Osteoblast (primary cell): ENCODE results near the gene OBP2B. TPM values are rescaled to one million over a fixed set of nuclear protein-coding genes. Genes with fewer than 3 reads are reported as not detected.
A peak's percentile ranks its signal among the peaks of the same experiment; 100 is the strongest.

Source experiments
- DNase-seq: peaks from one replicate; pipeline ENCODE4 v3.0.0; 2011; ENCODE audit warnings: low spot score, mixed read lengths; ENCODE audit not compliant: insufficient read length; ENCODE audit errors: missing footprints
- H2AFZ ChIP-seq: 2 replicates; pipeline ENCODE4 v1.6.0; 2011; ENCODE audit warnings: mild to moderate bottlenecking, low read length
- H3K27ac ChIP-seq: 2 replicates; pipeline ENCODE4 v1.5.1; 2011; ENCODE audit warnings: mild to moderate bottlenecking, low read depth, low read length, moderate library complexity
- H3K27me3 ChIP-seq: 2 replicates; pipeline ENCODE4 v1.6.0; 2012; ENCODE audit warnings: mild to moderate bottlenecking, control low read depth, inconsistent platforms, low read length, moderate library complexity; ENCODE audit not compliant: insufficient read depth
- H3K36me3 ChIP-seq: 2 replicates; pipeline ENCODE4 v1.5.1; 2011; ENCODE audit warnings: mild to moderate bottlenecking, low read length, control low read depth, moderate library complexity; ENCODE audit not compliant: insufficient read depth
- H3K4me1 ChIP-seq: 2 replicates; pipeline ENCODE4 v1.5.1; 2011; ENCODE audit warnings: mild to moderate bottlenecking, low read length, control low read depth, moderate library complexity; ENCODE audit not compliant: insufficient read depth
- H3K4me2 ChIP-seq: 2 replicates; pipeline ENCODE4 v1.6.0; 2011; ENCODE audit warnings: mild to moderate bottlenecking, low read length; ENCODE audit not compliant: insufficient read depth
- H3K4me3 ChIP-seq: fragments of 200-600 bp; sonication (generic); 3 replicates; pipeline ENCODE4 v1.5.1; 2012; ENCODE audit warnings: mild to moderate bottlenecking, low read length, inconsistent platforms; ENCODE audit not compliant: insufficient read depth
- H3K79me2 ChIP-seq: 2 replicates; pipeline ENCODE4 v1.6.0; 2012; ENCODE audit warnings: mild to moderate bottlenecking, low read length, control low read depth, inconsistent platforms; ENCODE audit not compliant: insufficient read depth
- H3K9me3 ChIP-seq: 2 replicates; pipeline ENCODE4 v1.5.1; 2011; ENCODE audit warnings: low read depth, low read length, control low read depth
- H4K20me1 ChIP-seq: 2 replicates; pipeline ENCODE4 v1.6.0; 2012; ENCODE audit warnings: mild to moderate bottlenecking, low read length, control low read depth; ENCODE audit not compliant: insufficient read depth
- CTCF ChIP-seq: IDR thresholded peaks from 2 replicates; pipeline ENCODE4 v1.5.1; 2011; ENCODE audit warnings: mild to moderate bottlenecking, low read depth, low read length, moderate library complexity; ENCODE audit errors: extremely low read depth
- total RNA-seq: library from RNA; depleted of rRNA; stranded (reverse); fragments of >200 nt; gene quantifications from 2 replicates; pipeline ENCODE4 v1.2.3, GENCODE V29; 2012

The OBP2B gene
- total RNA-seq, 1 donor = not detected

GRCh38 chr9:133188006-133188842 is 20.8 kb downstream of the OBP2B start:
- DNase-seq = peak; percentile 78
- Histone ChIP-seq H3K27me3 (peaks cover 19% of the 10 kb centered on the region), H2AFZ (no peak overlapping the region), H3K4me1 (no peaks in the 10 kb centered on the region), H3K36me3 (no peaks in the 10 kb centered on the region), H3K79me2 (no peaks in the 10 kb centered on the region), H4K20me1 (no peaks in the 10 kb centered on the region), H3K27ac (no peak overlapping the region), H3K4me3 (no peak overlapping the region), H3K4me2 (no peak overlapping the region), H3K9me3 (no peaks in the 10 kb centered on the region)
- peak; percentile 29 for TF ChIP-seq CTCF

- no peaks in the 10 kb centered on the region for H4K20me1 ChIP-seq
- no peak overlapping the region for H3K27ac ChIP-seq
- DNase-seq = peak; percentile 51
- no peaks in the 10 kb centered on the region for H3K9me3 ChIP-seq
- H3K4me3 ChIP-seq = no peak overlapping the region
- no peak overlapping the region for H3K4me2 ChIP-seq
- H2AFZ ChIP-seq = no peak overlapping the region
- H3K4me1 ChIP-seq = no peaks in the 10 kb centered on the region
- peaks cover 22% of the 10 kb centered on the region for H3K27me3 ChIP-seq
- no peaks in the 10 kb centered on the region for H3K79me2 ChIP-seq
- H3K36me3 ChIP-seq = no peaks in the 10 kb centered on the region
- TF ChIP-seq CTCF = no peak
These were observed 21.5 kb downstream of the OBP2B start for GRCh38 chr9:133187561-133188005.

GRCh38 chr9:133186736-133187135 is 22.3 kb downstream of the OBP2B start:
- Histone ChIP-seq H3K9me3 (no peaks in the 10 kb centered on the region), H3K4me3 (no peak overlapping the region), H3K27me3 (peaks cover 22% of the 10 kb centered on the region), H3K4me2 (no peak overlapping the region), H3K79me2 (no peaks in the 10 kb centered on the region), H2AFZ (no peak overlapping the region), H4K20me1 (no peaks in the 10 kb centered on the region), H3K36me3 (no peaks in the 10 kb centered on the region), H3K4me1 (no peaks in the 10 kb centered on the region), H3K27ac (no peak overlapping the region)
- no peak for TF ChIP-seq CTCF
- peak; percentile 14 for DNase-seq

- H3K4me1 ChIP-seq = no peaks in the 10 kb centered on the region
- H4K20me1 ChIP-seq = no peaks in the 10 kb centered on the region
- no peak overlapping the region for H3K4me3 ChIP-seq
- peak; percentile 94 for DNase-seq
- no peaks in the 10 kb centered on the region for H3K36me3 ChIP-seq
- no peak overlapping the region for H3K27ac ChIP-seq
- H2AFZ ChIP-seq = no peak overlapping the region
- no peak overlapping the region for H3K4me2 ChIP-seq
- no peaks in the 10 kb centered on the region for H3K9me3 ChIP-seq
- TF ChIP-seq CTCF = peak; percentile 64
- no peaks in the 10 kb centered on the region for H3K79me2 ChIP-seq
- H3K27me3 ChIP-seq = peaks cover 24% of the 10 kb centered on the region
These were observed 24.1 kb downstream of the OBP2B start for GRCh38 chr9:133184971-133185370.
